Measurements from ENCODE around the gene TK2.

GRCh38 chr16:66562409-66562808 is 12.5 kb upstream of the TK2 start:
- no peak for TF ChIP-seq CTCF (IDR thresholded peaks at IDR 0.05)
- TF ChIP-seq POLR2A (IDR thresholded peaks at IDR 0.05) = no peak
- no peak for TF ChIP-seq POLR2AphosphoS5 (IDR thresholded peaks at IDR 0.05)
